ENCODE data around the gene IFFO2.
"Not testable (repeated sequence)": the region's sequence is repeated elsewhere in the genome, so short reads cannot be mapped to it uniquely, and the experiment has no call there.

IFFO2 gene

DNA sequence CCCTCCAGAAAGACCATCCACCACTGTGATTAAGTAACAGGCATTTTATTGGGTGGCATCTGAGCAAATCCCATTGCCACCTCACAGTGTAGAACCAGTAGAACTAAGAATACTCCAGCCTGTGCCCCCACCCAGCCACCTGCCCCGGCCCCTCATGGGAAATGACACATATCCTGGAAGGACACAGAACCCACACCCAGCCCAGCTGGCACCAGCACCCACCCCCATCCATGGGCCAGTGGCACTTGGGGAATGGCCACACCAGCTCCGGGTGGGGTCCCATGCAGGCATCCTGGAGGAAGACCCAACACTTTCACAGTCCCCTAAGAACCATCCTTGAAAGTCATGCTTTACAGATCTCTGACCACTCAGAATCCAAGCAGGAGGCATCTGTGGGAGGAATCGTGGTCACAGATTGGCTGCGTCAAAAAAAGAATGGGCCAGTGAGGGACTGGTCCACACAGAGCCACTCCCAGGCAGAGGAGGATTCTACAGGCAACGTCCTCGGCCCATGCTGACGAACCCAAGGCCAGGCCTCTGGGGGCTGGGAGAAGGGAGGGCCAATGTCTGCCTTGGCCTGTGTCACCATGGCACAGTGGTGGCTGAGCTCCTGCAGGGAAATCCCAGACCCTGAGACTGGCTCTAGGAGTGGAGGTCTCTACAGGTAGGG, 84.9 kb downstream of the IFFO2 start:
- H3K4me3 ChIP-seq (ENCODE audit: low read length) = no peak overlapping the region
- TF ChIP-seq, protein P1, sequence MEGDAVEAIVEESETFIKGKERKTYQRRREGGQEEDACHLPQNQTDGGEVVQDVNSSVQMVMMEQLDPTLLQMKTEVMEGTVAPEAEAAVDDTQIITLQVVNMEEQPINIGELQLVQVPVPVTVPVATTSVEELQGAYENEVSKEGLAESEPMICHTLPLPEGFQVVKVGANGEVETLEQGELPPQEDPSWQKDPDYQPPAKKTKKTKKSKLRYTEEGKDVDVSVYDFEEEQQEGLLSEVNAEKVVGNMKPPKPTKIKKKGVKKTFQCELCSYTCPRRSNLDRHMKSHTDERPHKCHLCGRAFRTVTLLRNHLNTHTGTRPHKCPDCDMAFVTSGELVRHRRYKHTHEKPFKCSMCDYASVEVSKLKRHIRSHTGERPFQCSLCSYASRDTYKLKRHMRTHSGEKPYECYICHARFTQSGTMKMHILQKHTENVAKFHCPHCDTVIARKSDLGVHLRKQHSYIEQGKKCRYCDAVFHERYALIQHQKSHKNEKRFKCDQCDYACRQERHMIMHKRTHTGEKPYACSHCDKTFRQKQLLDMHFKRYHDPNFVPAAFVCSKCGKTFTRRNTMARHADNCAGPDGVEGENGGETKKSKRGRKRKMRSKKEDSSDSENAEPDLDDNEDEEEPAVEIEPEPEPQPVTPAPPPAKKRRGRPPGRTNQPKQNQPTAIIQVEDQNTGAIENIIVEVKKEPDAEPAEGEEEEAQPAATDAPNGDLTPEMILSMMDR (conservative IDR thresholded peaks at IDR 0.05; ENCODE audit: low read depth, low read length) = no peak
- DNase-seq (ENCODE audit: low read depth) = no peak

DNA sequence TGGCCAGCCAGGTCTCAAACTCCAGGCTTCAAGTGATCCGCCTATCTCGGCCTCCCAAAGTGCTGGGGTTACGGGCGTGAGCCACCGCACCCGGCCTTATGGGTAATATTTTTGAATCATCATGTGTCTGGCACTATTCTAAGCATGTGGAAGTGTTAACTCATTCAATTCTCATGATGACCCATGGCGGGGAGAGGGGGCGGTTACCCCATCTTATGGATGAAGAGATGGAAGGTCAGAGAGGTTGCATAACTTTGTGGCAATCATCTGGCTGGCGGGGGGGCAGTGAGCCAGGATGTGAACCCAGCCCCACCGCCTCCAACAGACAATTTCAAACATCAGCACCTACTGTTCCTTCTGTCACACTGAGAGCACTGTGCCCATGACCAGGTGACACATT, 85.5 kb downstream of the IFFO2 start:
- no peak for DNase-seq (ENCODE audit: low read depth)
- TF ChIP-seq, protein P1 (conservative IDR thresholded peaks at IDR 0.05; ENCODE audit: low read depth, low read length) = no peak
- H3K4me3 ChIP-seq (ENCODE audit: low read length) = no peak overlapping the region

DNA sequence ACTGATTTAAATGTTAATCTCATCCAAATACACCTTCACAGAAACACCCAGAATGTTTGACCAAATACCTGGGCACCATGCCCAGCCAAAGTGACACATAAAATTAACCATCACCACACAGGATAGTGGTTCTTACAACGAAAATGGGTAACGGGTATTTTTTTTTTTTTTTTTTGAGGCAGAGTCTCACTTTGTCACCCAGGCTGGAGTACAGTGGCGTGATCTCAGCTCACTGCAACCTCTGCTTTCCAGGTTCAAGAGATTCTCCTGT, 85.9 kb downstream of the IFFO2 start:
- not testable (repeated sequence) for H3K4me3 ChIP-seq (ENCODE audit: low read length); DNase-seq (ENCODE audit: low read depth)

DNA sequence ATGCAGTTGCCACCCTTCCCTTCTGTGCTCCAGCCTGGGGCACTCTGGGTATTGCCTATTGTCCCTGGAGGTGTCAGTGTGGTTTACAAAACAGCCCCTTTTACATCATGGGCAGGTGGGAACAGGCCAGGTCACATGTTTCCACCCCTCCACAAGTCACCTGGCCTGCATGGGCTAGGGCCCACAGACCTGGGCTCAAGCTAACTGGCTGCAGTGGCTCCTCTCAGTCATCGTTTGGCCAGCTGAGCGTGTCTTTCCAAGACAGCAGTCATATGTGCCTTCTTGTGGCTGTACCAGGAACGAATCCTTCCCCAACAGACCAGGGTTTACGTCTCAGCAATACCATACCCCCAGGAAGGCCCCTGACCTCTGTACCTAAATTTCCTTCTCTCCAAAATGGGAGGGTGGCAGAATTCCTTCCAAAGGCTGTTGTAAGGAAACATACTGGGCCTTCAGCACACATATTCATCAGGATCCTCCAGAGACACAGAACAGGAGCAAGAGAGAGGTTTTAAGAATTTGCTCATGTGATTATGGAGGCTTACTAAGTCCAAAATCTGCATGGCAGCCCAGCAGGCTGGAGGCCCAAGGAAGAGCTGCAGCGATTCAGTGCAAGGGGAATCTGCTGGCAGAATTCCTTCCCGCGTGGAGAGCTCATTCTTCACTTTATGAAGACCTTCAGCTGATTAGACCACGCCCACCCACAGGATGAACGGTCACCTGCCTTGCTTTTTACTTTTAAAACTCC, 86.5 kb downstream of the IFFO2 start:
- DNase-seq (ENCODE audit: low read depth) = no peak
- TF ChIP-seq, protein P1 (conservative IDR thresholded peaks at IDR 0.05; ENCODE audit: low read depth, low read length) = no peak

DNA sequence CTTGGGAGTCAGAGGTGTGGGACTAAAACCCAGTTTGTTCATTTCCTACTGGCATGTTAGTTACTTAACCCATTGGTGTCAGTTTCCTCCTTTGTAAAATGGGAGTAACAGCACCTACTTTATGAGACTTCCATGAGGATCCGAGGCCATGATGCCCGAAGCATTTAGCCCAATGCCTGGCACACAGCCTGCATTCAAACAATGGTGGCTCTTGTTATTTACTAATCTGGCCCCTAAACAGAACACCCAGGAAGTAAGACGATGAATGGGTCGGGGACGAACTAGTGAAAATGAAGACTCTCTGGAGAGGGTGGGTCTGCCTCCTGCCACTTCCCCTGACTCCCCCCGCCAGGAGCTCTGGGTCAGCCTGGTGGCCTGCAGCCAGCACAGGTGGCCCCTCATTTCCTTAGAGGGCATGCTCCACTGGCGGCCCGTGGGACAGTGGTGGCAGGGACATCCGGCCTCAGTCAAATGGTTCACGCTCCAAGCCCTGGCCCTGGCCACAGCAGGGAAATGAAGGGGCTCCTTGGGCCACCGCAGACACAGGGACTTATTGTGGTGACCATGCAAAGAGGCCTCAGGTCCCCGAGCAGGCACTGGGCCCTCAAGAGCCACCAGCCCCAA, 87.6 kb downstream of the IFFO2 start:
- DNase-seq (ENCODE audit: low read depth) = no peak
- H3K4me3 ChIP-seq (ENCODE audit: low read length) = no peak overlapping the region
- TF ChIP-seq, protein P1 (conservative IDR thresholded peaks at IDR 0.05; ENCODE audit: low read depth, low read length) = no peak

More for the DNA sequence above, 86.5 kb downstream of the IFFO2 start:
- no peak overlapping the region for H3K4me3 ChIP-seq (ENCODE audit: low read length)

DNA sequence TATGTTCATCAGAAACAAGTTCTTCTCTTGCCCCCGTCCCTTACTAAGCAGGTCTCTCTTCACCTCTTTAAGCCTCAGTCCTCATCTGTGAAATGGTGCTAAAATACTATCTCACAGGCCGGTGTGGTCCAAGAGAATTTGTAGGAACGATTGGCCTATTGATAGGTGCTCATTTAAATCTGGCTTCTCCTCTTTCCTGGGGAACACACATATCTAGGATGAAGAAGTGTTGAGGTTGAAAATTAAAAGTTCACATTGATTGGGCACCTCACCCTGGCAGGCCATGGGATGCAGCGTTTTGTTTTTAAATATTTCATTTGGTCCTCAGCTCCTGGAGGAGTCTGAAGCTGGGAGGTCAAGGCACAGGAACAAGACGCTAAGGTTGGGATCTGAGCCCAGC, 88.1 kb downstream of the IFFO2 start:
- TF ChIP-seq, protein P1 (conservative IDR thresholded peaks at IDR 0.05; ENCODE audit: low read depth, low read length) = no peak

DNA sequence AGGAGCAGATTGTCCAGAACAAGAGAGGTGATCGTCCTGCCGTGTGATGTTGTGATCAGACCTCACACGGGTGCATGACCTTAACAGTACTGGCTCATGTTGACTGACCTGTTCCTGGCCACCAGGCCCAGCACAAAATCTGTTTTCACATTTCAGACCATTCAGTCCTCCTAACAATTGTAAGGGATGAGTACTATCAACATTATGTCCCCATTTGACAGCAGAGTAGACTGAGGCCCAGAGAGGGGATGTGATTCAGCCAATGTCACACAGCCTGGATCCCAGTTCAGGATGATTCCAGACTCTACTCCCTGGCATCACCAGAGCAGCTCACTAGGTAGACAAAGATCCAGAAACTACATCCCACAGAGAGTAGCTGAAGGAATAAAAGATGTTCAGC, 89.6 kb downstream of the IFFO2 start:
- no peak for DNase-seq (ENCODE audit: low read depth)
- H3K4me3 ChIP-seq (ENCODE audit: low read length) = no peak overlapping the region
- TF ChIP-seq, protein P1 (conservative IDR thresholded peaks at IDR 0.05; ENCODE audit: low read depth, low read length) = no peak

More for the DNA sequence above, 88.1 kb downstream of the IFFO2 start:
- no peak overlapping the region for H3K4me3 ChIP-seq (ENCODE audit: low read length)
- DNase-seq (ENCODE audit: low read depth) = no peak
